HL-60 (cell line): ENCODE results near the gene STH.

ENCODE experiments used
- DNase-seq, 2 experiments: peaks; one replicate each; pipeline ENCODE4 v3.0.0-alpha.2; 2010 to 2020; ENCODE audit warnings: low read depth in 1 of 2, low spot score in 1 of 2
- H3K27ac ChIP-seq: fragments of 250-450 bp; sonication (Bioruptor Pico); replicated peaks from 2 replicates; pipeline ENCODE4 v1.5.1; 2020; ENCODE audit warnings: mild to moderate bottlenecking, moderate library complexity
- H3K27me3 ChIP-seq: fragments of 250-450 bp; sonication (Bioruptor Pico); 2 replicates; pipeline ENCODE4 v1.5.1; 2021; ENCODE audit warnings: mild to moderate bottlenecking, moderate library complexity; ENCODE audit not compliant: insufficient read depth, poor library complexity, severe bottlenecking
- H3K4me3 ChIP-seq: replicated peaks from 2 replicates; pipeline ENCODE4 v1.5.1; 2011; ENCODE audit warnings: mild to moderate bottlenecking, control low read depth, low read length; ENCODE audit not compliant: insufficient read depth
- CTCF ChIP-seq: IDR thresholded peaks from one replicate; pipeline ENCODE4 v1.5.1; 2011; ENCODE audit warnings: low read length, control low read depth, inconsistent platforms; ENCODE audit not compliant: insufficient read depth
- GABPA ChIP-seq: IDR thresholded peaks from 2 replicates; pipeline ENCODE4 v1.6.1; 2012; ENCODE audit warnings: low read depth
- POLR2AphosphoS5 ChIP-seq: IDR thresholded peaks from 2 replicates; pipeline ENCODE4 v1.6.1; 2012; ENCODE audit warnings: low read depth
- REST ChIP-seq: IDR thresholded peaks from 2 replicates; pipeline ENCODE4 v1.6.1; 2012; ENCODE audit warnings: low read depth; ENCODE audit not compliant: insufficient replicate concordance
- SPI1 ChIP-seq: IDR thresholded peaks from 2 replicates; pipeline ENCODE4 v1.6.1; 2012; ENCODE audit warnings: low read depth, mild to moderate bottlenecking, borderline replicate concordance

The STH gene

GRCh38 chr17:46031920-46032319 lies 32.9 kb downstream of the STH start:
- no peaks in the 10 kb centered on the region for H3K27me3 ChIP-seq
- no peak overlapping the region for H3K27ac ChIP-seq
- TF ChIP-seq POLR2AphosphoS5 = no peak
- TF ChIP-seq GABPA = no peak
- TF ChIP-seq SPI1 = no peak
- no peak overlapping the region for H3K4me3 ChIP-seq
- no peak for DNase-seq

DNA sequence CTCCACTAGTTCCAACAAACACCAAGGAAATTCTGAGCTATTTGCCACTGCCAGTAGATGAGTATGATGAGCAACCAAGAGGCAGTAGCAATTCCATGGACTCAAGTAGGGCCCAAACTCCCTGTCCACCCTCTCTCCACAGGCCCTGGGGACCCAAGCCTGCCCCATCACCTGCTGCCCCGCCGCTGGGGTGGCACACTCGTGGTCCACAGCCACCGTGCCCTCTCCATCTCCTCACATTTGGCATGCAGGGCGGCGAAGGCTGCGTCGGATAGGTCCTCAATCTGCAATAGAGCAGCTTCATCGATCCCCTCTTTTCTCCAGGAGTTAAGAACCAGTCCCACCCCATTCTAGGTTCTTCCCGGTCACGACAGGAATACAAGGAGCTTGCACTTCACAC lies 33.9 kb downstream of the STH start:
- no peak for DNase-seq
- TF ChIP-seq GABPA = no peak
- TF ChIP-seq CTCF = no peak
- TF ChIP-seq REST = no peak
- TF ChIP-seq POLR2AphosphoS5 = no peak
- TF ChIP-seq SPI1 = no peak
- Histone ChIP-seq H3K27ac (no peak overlapping the region), H3K27me3 (no peaks in the 10 kb centered on the region), H3K4me3 (no peak overlapping the region)

GRCh38 chr17:46033392-46033791 lies 34.3 kb downstream of the STH start:
- DNase-seq = no peak
- Histone ChIP-seq H3K4me3 (no peak overlapping the region), H3K27me3 (no peaks in the 10 kb centered on the region), H3K27ac (no peak overlapping the region)
- TF ChIP-seq SPI1 (no peak), CTCF (no peak), REST (no peak), GABPA (no peak), POLR2AphosphoS5 (no peak)

GRCh38 chr17:46035112-46035818 lies 36.2 kb downstream of the STH start:
- no peak for DNase-seq

More at GRCh38 chr17:46035112-46035818, 36.2 kb downstream of the STH start:
- TF ChIP-seq POLR2AphosphoS5 (no peak), REST (no peak), CTCF (no peak), SPI1 (no peak), GABPA (no peak)
- H3K27ac ChIP-seq = 0 out of 2 replicates have a peak overlapping the region, but pooled peaks have one; percentile 9
- no peak overlapping the region for H3K4me3 ChIP-seq
- no peaks in the 10 kb centered on the region for H3K27me3 ChIP-seq
